HK-2 (cell line): ENCODE results near the gene ASTL.
"Not testable (repeated sequence)": the region's sequence is repeated elsewhere in the genome, so short reads cannot be mapped to it uniquely, and the experiment has no call there.

Experiments
- DNase-seq: peaks from one replicate; pipeline ENCODE4 v3.0.0-alpha.2; 2018; ENCODE audit not compliant: unreplicated experiment

The ASTL gene

DNA sequence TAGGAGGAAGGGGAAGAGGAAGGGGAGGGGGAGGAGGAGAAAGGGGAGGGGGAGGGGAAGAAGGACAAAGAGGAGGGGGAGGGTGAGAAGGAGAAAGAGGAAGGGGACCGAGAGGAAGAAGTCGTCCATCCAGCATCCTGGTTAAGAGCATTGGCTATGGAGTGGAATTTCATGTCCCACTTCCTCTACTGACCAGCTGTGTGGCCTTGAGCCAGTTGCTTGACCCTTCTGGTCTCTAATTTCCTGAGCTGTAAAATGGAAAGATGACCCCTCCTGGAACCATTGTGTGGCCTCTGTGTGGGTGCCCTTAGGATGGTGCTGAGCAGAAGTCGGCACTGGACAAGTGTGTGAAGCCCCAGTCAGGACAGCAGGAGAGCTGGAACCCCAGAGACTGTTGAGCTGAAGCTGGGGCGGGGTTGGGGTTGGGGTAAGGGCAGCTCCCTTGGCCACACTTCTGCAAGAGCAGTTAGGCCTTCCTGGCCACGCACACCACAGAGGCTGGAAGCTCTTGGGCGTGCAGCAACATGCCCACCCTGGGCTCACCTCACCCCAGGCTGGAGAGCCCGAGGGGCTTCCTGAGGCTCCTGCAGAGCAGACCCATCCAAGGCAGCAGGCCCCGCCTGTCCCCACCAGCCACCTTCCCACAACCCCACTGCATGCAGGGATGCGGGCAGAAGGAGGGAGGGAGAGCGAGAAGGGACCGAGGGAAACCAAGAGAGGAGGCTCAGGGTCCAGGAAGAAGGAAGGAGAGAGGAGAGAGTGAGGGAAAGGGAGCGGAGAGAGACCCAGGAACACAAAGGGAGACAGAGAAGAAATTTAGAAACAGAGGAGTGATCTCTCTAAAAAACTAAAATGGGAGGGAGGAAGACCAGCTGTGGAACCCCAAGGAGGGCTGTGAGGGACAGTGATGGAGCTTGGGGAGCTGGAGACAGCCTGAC, 38.2 kb downstream of the ASTL start:
- DNase-seq = no peak

DNA sequence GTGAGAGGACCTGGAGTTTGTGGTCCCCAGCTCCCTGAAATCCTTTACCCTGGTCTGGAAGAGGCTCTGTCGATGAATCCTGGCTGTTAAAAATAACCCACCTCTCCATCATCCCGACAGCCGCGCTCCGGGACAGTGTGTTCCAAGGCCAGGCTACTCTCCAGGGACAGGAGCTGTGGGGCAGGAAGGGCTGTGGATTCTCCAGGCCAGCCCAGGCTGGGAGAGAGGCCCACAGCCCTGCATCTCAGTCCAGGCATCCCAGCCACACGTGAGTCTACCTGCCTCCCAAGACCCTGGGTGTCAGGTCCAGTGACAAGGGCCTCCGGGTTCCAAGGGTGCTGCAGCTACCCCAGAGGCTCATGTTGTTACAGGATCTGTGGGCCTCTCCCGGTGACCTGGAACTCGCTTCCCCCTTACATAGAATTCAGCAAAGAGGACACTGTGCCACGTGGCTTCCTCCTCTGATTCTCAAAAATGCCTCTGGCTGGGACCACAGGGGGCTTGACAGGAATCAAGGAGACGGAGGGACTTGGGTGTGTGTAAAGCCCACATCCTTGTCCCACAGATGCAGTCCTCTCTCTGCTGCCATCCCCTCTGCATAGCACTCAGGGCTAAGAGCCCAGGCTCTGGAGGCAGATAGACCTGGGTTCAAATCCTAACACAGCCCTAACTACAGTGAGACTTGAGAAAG, 39.3 kb downstream of the ASTL start:
- no peak for DNase-seq

DNA sequence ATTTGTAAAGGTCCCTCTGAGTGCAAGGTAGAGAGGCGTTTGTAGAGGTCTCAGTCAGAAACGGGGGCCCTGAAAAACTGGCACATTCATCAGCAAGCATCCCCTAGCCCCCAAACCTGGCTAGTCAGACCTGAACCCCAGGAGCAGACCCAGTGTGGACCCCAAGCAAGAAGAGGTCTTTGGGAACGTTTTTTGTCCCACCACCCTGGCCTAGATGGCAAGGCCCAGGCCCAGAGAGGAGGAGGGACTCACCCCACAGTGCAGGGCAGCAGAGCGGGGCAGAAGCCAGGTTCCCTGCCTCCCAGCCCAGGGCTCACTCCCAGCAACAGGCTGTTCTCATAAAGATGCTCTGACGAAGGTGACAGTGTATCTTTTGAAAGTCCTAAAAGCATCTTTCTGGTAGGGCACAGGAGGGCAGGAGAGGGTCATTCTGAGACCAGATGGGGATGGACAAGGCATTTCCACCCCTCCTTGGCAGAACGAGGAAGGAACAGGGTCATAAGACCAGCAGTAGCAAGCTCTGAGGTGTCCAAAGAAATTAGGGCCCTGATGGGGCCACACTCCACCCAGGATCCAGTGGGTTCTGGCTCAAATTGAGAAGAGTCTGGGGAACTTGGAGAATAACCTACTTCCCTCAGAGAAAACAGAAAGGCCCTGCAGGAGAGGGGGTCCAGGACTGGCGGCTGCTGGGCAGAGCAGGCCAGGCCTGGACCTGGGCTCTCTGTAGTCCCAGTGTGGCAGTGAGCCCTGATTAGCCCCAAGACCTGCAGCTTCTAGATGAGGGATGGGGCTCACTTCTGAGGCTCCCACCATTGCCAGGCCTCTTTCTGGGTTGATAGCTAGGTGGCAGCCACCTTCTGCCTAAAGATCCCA, 40.1 kb downstream of the ASTL start:
- DNase-seq = no peak

DNA sequence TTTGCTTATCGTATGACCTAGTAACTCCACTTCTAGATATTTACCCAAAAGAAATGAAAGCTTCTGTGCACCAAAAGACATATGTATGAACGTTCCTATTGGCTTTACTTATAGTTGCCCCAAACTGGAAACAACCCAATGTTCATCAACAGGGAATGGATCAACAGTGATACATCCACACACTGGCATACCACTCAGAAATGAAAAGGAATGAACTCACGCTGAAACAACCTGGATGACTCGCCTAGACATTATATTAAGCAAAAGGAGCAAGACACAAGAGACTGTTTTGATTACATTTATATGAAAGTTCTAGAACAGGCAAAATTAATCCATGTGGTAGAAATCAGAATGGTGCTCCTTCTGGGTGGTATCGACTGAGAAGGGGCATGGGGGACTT, 40.9 kb downstream of the ASTL start:
- no peak for DNase-seq

DNA sequence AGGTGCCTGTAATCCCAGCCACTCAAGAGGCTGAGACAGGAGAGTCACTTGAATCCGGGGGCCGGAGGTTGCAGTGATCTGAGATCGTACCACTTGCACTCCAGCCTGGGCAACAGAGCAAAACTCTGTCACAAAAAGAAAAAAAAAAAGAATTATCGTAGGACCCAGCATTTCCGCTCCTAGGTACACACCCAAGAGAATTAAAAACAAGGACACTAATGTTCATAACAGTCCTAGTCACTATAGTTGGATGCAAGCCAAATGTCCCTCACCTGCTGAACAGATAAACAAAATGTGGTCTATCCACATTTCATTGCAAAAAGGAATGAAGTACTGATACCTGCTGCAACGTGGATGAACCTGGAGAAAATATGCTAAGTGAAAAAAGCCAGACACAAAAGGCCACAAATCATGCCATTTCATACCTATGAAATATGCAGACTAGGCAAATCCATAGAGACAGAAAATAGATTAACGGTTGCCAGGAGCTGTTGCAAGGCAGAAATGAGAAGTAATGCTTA, 43.1 kb downstream of the ASTL start:
- DNase-seq = no peak

- no peak for DNase-seq
Observed at GRCh38 chr2:96093528-96093927, 44.8 kb downstream of the ASTL start.

DNA sequence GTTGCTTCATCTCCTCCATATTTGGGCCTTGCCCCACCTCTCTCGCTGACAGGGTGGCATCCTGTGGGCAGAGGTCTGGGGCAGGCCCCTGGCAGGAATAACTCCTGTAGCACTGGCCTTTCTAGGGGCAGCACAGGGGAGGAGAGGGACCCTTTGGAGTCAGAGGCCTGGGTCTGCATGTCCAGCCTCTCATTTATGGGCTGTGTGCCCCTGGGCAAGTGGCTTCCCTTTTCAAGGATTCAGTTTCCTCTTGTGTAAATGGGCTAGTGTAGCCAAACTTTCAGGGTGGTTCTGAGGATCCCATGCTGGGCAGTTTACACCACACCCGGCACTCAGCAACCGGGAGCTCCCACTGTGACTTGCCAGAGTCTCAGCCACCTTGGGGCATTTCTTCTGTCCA, 45.4 kb downstream of the ASTL start:
- DNase-seq = no peak

- no peak for DNase-seq
Observed at GRCh38 chr2:96092573-96092877, 45.8 kb downstream of the ASTL start.

DNA sequence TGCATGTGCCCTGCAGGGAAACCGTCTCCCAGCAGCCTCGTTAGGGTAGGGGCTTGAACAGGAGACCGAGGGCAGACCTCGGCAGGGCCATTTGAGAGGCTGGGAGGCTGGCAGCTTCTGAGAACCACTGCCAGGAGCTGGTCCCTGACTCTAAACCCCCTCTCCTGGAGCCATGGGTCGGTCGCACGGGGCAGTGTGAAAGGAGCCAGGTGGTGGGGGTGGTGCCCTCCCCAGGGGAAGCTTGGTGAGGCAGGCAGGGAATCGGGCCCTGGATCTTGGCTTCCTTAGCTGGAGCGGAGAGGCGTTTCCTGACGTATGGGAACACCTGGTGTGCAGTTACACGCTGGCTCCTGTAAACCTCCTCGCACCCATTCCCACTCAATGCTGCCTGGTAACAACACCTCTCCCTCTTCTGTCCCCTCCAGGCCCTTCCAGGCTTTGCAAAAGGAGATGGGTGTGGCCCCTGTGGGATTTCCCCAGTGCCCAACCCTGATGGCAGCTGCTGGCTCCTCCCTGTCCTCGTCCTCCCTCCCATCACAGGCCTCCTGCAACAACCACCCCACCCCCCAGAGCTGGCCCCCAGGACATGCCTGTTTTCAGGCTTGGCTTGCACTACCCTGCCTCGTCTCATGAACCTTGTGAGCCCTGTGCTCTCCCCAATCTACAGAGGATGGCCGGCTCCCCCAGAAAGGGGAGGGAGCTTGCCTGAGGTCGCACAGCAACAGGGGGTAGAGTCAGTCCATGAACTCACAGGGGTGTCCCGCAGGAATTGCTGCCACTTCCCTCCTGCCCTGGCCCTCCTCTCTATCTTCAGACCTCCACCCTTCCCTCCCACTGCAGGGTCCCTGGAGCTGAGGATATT, 46.4 kb downstream of the ASTL start:
- DNase-seq = no peak

- no peak for DNase-seq
Observed at GRCh38 chr2:96091141-96091710, 47.1 kb downstream of the ASTL start.

DNA sequence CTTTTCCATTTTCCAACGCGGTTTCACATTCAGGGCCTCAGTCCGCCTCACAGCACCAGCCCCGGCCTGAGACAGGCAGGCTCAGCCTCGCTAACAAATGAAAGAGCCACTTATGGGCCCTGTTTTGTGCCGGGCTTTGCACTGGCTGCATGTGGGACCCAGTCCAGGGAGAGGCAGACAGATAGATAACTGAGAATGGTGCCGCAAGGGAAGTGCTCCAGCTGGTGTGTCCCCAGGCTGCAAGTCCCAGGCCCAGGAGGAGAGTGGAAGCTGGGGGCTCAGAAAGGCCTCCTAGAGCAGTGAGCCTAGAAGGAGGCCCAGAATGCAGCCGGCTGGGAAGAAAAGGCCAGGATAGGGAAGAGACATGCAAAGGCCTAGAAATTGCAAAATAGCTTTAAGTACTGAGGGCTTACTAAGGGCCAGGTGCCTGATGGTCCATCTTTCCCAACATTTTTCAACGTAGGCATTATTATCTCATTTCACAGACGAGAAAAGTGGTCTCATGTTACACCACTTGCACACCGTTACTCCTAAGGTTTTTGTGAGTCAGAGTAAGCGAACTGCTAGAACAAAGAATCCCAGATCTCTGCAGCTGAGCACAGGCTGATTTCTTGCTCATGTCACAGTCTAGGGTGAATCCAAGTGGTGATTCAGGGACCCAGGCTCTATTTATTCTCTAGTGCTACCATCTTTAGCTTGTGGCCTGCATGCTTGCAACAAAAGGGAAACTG, 47.9 kb downstream of the ASTL start:
- no peak for DNase-seq

DNA sequence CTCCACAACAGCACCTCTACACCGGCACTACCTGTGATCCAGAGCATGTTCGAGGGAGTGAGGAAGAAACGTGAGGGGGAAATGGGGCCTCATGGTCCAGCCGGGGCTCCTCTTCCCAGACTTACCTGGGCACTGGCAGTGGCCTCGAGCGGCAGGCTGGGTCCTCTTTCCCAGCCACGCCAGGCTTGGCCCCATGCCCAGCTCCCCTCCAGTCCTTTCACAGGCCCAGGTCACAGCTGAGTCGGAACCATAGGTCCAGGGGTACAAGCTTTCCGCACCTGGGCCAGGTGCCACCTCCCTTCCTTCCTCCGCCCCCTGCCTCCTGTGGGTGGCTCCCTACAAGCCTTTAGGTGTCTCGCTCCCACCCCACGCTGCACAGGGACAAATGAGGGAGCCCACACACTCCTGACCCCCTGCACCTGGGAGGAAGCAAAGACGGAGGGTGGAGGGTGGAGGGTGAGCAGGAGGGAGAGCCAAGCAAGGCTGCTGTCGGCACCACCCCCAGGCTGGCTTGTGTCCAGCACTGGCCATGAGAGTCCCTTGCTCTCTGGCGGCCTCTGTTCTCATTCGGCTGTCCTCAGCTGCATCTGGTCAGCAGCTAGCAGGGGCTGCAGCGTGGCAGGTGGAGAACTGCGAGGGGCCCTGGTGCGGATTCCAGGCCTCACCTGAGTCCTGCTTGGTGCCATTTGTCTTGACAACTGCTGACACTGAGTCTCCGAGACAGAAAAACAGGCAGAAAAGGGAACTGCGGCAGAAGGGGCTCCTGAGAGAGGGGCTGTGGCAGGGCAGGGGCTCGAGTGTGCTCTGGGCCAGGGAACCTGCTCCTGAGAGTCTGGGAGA, 48.7 kb downstream of the ASTL start:
- DNase-seq = no peak

- DNase-seq = no peak
Observed at GRCh38 chr2:96088340-96089335, 49.7 kb downstream of the ASTL start.

GRCh38 chr2:96087130-96087529, 51.2 kb downstream of the ASTL start:
- no peak for DNase-seq

- DNase-seq = peak; percentile 76
Observed at GRCh38 chr2:96085541-96086355, 52.6 kb downstream of the ASTL start.

DNA sequence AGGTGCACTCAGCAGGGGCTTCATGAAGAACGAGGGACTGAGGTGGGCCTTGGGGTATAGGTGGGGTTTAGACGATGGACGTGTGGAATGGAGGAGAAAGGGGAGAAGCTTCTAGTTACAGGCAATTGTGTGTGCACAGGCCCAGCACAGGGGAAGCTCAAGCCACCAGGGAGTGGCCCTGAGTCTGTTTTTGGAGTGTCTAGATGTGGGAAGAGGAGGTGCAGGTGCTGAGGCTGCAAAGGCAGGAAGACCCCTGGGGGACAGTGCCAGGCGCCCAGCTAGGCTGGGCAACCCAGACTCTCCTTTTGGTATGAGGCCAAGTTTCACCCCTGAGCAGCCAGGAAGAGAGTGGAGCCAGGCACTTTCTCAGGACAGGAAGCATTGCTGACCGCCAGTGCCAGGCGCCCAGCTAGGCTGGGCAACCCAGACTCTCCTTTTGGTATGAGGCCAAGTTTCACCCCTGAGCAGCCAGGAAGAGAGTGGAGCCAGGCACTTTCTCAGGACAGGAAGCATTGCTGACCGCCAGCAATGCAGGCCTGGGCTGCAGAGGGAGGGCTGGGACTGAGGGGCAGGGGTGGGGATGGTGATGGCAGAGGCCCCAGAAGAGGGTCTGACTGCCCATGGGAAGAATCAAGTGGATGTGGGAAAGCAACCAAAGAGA, 53.3 kb downstream of the ASTL start:
- not testable (repeated sequence) for DNase-seq
